Bronchial epithelial cell (primary cell): Measurements from ENCODE around the gene PHACTR1. TPM values are rescaled to one million over a fixed set of nuclear protein-coding genes. Genes with fewer than 3 reads are reported as not detected.

Experiments used
- DNase-seq: peaks from one replicate; pipeline ENCODE4 v3.0.0-alpha.2; 2010; ENCODE audit warnings: low read depth
- FAIRE-seq: peaks from 2 replicates; lab custom pipeline; 2011; peaks lifted over from hg19 to GRCh38; lab: Jason Lieb, UNC
- H3K27me3 ChIP-seq: 2 replicates; pipeline ENCODE4 v1.5.1; 2011; ENCODE audit warnings: low read length; ENCODE audit not compliant: control insufficient read depth, insufficient read depth
- H3K36me3 ChIP-seq: 2 replicates; pipeline ENCODE4 v1.5.1; 2011; ENCODE audit warnings: low read length; ENCODE audit not compliant: control insufficient read depth, insufficient read depth
- H3K4me3 ChIP-seq: 2 replicates; pipeline ENCODE4 v1.5.1; 2011; ENCODE audit warnings: mild to moderate bottlenecking, low read depth, low read length, control low read depth
- total RNA-seq: library from RNA; depleted of rRNA; stranded (reverse); fragments of >200 nt; gene quantifications from 2 replicates; pipeline ENCODE4 v1.2.1, GENCODE V29; 2014
- TF ChIP-seq, protein P1 (sequence below): IDR thresholded peaks from 2 replicates; pipeline ENCODE4 v1.5.1; 2011; ENCODE audit warnings: mild to moderate bottlenecking, moderate library complexity, low read length, control low read depth, inconsistent platforms; ENCODE audit not compliant: insufficient read depth, severe bottlenecking

PHACTR1 gene
- under 0.01 and 0.38 TPM in 2 replicates for total RNA-seq

DNA sequence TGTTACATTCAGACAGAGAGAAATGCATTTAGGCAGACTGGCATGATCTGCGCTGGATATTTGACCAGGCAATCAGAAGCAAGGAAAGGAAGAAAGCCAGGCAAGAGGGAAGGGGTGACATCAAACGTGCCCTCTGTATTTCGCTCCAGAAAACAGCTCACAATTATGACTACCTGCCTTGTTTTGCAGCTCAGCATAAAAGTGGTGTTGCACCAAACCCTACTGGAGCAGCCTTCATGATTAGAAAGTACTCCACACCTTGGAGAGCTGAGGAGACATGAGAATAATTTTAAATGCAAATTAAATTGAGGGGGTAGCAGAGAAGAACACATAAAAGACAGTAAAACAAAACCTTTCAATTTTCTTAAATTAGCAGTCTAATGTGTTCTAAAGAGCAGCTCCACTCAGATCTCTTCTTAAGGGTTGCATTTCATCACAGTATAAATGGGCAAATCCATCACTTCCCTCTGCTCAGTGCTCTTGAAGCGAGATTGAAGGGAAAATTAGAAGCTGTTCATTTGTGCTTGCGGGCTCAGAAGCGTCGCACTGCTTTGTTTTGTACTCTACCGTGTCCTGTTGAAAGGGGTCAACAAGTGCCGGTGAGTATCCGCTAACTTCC, at the start of gene PHACTR1:
Gene PHACTR1, plus strand, starts transcription at position 470 of the 619 bp plus-strand sequence.
- TF ChIP-seq, protein P1, sequence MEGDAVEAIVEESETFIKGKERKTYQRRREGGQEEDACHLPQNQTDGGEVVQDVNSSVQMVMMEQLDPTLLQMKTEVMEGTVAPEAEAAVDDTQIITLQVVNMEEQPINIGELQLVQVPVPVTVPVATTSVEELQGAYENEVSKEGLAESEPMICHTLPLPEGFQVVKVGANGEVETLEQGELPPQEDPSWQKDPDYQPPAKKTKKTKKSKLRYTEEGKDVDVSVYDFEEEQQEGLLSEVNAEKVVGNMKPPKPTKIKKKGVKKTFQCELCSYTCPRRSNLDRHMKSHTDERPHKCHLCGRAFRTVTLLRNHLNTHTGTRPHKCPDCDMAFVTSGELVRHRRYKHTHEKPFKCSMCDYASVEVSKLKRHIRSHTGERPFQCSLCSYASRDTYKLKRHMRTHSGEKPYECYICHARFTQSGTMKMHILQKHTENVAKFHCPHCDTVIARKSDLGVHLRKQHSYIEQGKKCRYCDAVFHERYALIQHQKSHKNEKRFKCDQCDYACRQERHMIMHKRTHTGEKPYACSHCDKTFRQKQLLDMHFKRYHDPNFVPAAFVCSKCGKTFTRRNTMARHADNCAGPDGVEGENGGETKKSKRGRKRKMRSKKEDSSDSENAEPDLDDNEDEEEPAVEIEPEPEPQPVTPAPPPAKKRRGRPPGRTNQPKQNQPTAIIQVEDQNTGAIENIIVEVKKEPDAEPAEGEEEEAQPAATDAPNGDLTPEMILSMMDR: no peak

DNA sequence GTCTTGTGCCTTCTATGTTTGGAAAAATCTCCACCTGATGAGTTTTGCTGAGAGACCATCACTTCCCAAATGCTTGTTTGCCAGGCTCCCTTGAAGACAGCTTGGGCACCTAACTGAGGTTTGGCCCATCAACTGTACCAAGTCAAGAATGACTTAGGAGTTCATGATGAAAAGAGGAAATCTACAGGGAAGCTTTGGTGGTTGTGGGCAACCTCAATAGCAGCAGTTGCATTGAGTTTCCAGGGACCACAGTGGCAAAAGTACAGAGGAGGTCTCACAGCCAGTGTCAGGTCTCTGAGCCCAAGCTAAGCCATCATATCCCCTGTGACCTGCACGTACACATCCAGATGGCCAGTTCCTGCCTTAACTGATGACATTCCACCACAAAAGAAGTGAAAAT, 49.7 kb upstream of the PHACTR1 start:
- DNase-seq (no peak), FAIRE-seq (no peak)
- Histone ChIP-seq H3K4me3 (no peak overlapping the region), H3K27me3 (no peaks in the 10 kb centered on the region), H3K36me3 (no peaks in the 10 kb centered on the region)
- TF ChIP-seq, protein P1: no peak

More for the DNA sequence above, at the start of gene PHACTR1:
- Histone ChIP-seq H3K4me3 (no peak within 1 kb of the TSS), H3K27me3 (peaks cover 6% of the 10 kb centered on the region), H3K36me3 (no peaks in the 10 kb centered on the region)
- DNase-seq: no peak
- no peak for FAIRE-seq

DNA sequence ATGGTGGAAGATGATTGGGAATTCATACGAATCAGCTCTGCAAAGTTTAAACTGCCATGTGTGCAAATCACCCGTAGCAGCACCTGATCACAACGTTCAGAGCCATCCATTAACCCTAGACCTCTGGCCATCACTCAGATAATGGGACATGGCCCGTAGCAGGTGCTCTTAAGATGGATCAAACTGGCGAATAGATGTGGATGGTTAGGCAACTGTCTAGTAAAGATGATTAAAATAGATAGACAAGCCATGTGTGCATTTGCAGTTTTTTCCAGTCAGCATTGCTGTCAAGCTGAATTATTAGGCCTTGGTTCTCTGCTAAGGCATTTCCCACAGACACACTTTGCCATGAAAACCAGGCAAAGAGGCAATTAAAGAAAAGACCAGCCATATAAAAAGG, 40.6 kb upstream of the PHACTR1 start:
- FAIRE-seq (no peak), DNase-seq (no peak)
- Histone ChIP-seq H3K36me3 (no peaks in the 10 kb centered on the region), H3K27me3 (no peaks in the 10 kb centered on the region), H3K4me3 (no peak overlapping the region)
- TF ChIP-seq, protein P1: no peak

DNA sequence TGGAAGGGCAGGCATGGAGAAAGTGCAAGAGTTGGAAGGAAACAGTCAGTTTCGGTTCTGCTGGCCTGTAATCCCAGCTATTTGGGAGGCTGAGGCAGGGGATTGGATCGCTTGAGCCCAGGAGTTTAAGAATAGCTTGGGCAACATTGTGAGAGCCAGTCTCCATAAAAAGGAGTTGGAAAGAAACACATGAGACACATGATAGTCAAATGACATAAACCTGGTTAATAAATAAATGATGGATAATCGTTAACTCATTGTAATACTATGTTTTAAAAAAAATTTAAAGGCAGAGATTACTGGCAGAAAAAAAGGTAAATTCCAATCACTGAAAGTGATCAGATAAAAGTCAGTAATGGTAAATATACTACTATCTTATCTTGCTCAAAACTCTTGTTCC, 37.2 kb upstream of the PHACTR1 start:
- FAIRE-seq (no peak), DNase-seq (no peak)
- no peak overlapping the region for H3K4me3 ChIP-seq

DNA sequence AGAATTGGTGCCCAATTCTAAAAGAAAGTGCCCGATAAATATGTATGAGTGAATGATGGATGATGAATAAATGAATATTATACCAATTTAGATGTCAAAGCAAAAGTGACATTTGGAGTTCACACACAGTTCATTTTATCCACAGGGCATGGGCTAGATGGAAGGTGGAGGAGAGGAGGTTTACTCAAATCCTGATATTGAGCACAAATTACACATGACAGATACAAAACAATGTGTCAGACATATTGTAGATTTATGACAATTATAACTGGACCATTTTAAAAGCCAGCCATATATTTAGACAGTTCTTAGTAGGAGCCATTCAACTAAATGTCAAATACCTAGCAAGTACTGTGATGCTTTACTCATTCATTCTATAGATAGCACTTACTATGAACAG, 23.4 kb upstream of the PHACTR1 start:
- DNase-seq (no peak), FAIRE-seq (no peak)
- no peak overlapping the region for H3K4me3 ChIP-seq
- peaks cover 2% of the 10 kb centered on the region for H3K27me3 ChIP-seq
- H3K36me3 ChIP-seq: no peaks in the 10 kb centered on the region
- TF ChIP-seq, protein P1: no peak

More for the DNA sequence above, 37.2 kb upstream of the PHACTR1 start:
- TF ChIP-seq, protein P1: no peak
- Histone ChIP-seq H3K27me3 (no peaks in the 10 kb centered on the region), H3K36me3 (no peaks in the 10 kb centered on the region)

DNA sequence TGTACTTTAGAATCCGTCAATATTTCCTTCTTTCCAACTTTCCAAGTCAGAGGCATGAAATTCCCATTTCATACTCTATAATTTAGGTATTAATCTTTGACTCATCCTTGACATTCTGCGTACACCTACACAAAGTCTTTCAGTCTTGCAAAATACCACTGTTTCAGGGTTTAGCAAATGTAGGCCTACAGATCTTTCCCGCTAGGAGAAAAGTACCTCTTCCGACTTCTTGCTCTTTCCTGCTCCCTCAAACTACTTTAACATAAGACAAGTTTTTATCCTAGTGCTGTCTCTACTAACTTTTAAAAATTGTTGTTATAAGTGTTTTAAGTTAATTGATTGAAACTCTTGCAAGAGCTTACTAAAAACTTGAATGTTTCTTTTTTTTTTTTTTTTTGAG, 18.3 kb upstream of the PHACTR1 start:
- Histone ChIP-seq H3K36me3 (no peaks in the 10 kb centered on the region), H3K27me3 (no peaks in the 10 kb centered on the region), H3K4me3 (no peak overlapping the region)
- FAIRE-seq: no peak
- no peak for DNase-seq
- TF ChIP-seq, protein P1: no peak
